H1 (cell line): ENCODE measurements around the gene ELP6.

Experiments used
- CTCF ChIP-seq, 3 experiments: IDR thresholded peaks; 1 replicate in 2 of 3; 2 replicates in 1 of 3; pipeline versions ENCODE4 v1.5.1 to v1.6.1; 2011; ENCODE audit warnings: low read length in 3 of 3, mild to moderate bottlenecking in 3 of 3, inconsistent platforms in 2 of 3, low read depth in 1 of 3, moderate library complexity in 1 of 3; ENCODE audit not compliant: insufficient read depth in 1 of 3; ENCODE audit errors: control extremely low read depth in 1 of 3
- EP300 ChIP-seq, 2 experiments: IDR thresholded peaks; 1 replicate in 1 of 2; 2 replicates in 1 of 2; pipeline ENCODE4 v1.6.1; 2011 to 2012; ENCODE audit warnings: low read depth in 2 of 2, low read length in 2 of 2, mild to moderate bottlenecking in 2 of 2, borderline replicate concordance in 1 of 2, inconsistent platforms in 1 of 2, moderate library complexity in 1 of 2
- EZH2 ChIP-seq: fragments of 200-600 bp; sonication (generic); IDR thresholded peaks from 2 replicates; pipeline ENCODE4 v1.7.1; 2012; ENCODE audit warnings: low read depth, mild to moderate bottlenecking, moderate library complexity, low read length, inconsistent platforms; ENCODE audit not compliant: severe bottlenecking
- POLR2AphosphoS5 ChIP-seq: IDR thresholded peaks from 2 replicates; pipeline ENCODE4 v1.6.1; 2011; ENCODE audit warnings: low read depth, low read length
- YY1 ChIP-seq: IDR thresholded peaks from 2 replicates; pipeline ENCODE4 v1.6.1; 2011; ENCODE audit warnings: low read depth, mild to moderate bottlenecking, low read length

GRCh38 chr3:47456984-47457383 is 56.5 kb downstream of the ELP6 start:
- TF ChIP-seq EZH2, result no peak
- TF ChIP-seq POLR2AphosphoS5, result no peak
- no peak for TF ChIP-seq CTCF (IDR thresholded peaks at IDR 0.05; ENCODE audit: control extremely low read depth in 1 of 3, insufficient read depth in 1 of 3, low read depth in 1 of 3, low read length in 3 of 3)
- TF ChIP-seq YY1, result no peak
- TF ChIP-seq EP300 (IDR thresholded peaks at IDR 0.05; ENCODE audit: borderline replicate concordance in 1 of 2, low read depth in 2 of 2, low read length in 2 of 2), result no peak
